Activated CD4-positive, alpha-beta memory T cell treated with anti-CD3 and anti-CD28 coated beads, Interleukin-2, amount 10 ng/mL, durations not matched to agents 7 days and 5 days (primary cell): Measurements from ENCODE around the gene COPG1. TPM values are rescaled to one million over a fixed set of nuclear protein-coding genes. Genes with fewer than 3 reads are reported as not detected.

Experiments used
- total RNA-seq, 2 experiments: library from RNA; stranded (reverse); gene quantifications; one replicate each; pipeline ENCODE4 v1.2.3, GENCODE V29; 2021

COPG1 gene
- total RNA-seq, 2 experiments from 2014 or later, result 157 TPM

Other genes starting within 250 kb of the COPG1 start
- not detected for gene EFCC1, start 248.3 kb upstream of the COPG1 start, total RNA-seq
- gene GP9, start 188.8 kb upstream of the COPG1 start, total RNA-seq, result not detected
- gene RAB43, start 127.8 kb upstream of the COPG1 start, total RNA-seq, result 10 to 100 TPM; 46.3 to 48.1 TPM
- 10 to 100 TPM; 63.9 to 66.2 TPM for gene ISY1, start 88.5 kb upstream of the COPG1 start, total RNA-seq
- gene CNBP, start 65.7 kb upstream of the COPG1 start, total RNA-seq, result 100 to 1,000 TPM; 321 to 322 TPM
- gene HMCES, start 29.3 kb downstream of the COPG1 start, total RNA-seq, result 10 to 100 TPM; 45.7 to 50.1 TPM
- under 1 TPM; 0.65 to 0.98 TPM for gene EFCAB12, start 179.0 kb downstream of the COPG1 start, total RNA-seq
- gene MBD4, start 190.3 kb downstream of the COPG1 start, total RNA-seq, result 10 to 100 TPM; 47.1 to 47.4 TPM
- 10 to 100 TPM; 22.6 to 22.8 TPM for gene IFT122, start 190.6 kb downstream of the COPG1 start, total RNA-seq